AG09309 (cell line): ENCODE measurements around the gene TCF4.

Experiments
- DNase-seq: peaks from one replicate; pipeline ENCODE4 v3.0.0-alpha.2; 2010; ENCODE audit warnings: low read depth
- H3K4me3 ChIP-seq: 2 replicates; pipeline ENCODE4 v1.5.1; 2011; ENCODE audit warnings: mild to moderate bottlenecking, low read depth, low read length, moderate library complexity; ENCODE audit not compliant: control insufficient read depth
- TF ChIP-seq, protein P1 (sequence below): IDR thresholded peaks from 2 replicates; pipeline ENCODE4 v1.5.1; 2011; ENCODE audit warnings: mild to moderate bottlenecking, low read depth, low read length, inconsistent platforms; ENCODE audit not compliant: insufficient read depth, control insufficient read depth; ENCODE audit errors: missing control alignments

The TCF4 gene

DNA sequence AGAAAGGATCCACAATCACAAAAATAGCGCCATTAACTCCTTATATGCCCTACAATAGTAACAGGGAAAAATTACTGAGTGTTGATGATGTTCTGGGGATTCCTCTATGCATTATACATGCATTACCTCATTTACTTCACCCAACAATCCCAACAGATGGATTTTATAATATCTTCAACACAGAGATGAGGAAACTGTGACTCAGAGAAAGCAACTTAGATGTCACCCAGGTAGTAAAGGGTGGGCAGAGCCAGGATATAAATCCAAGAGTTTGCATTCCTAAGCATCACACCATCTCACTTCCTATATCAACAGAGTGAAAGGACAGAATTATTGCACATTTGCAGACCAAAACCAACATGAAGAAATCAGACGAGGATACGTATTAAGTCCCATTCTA is 144.2 kb downstream of the TCF4 start:
- TF ChIP-seq, protein P1, sequence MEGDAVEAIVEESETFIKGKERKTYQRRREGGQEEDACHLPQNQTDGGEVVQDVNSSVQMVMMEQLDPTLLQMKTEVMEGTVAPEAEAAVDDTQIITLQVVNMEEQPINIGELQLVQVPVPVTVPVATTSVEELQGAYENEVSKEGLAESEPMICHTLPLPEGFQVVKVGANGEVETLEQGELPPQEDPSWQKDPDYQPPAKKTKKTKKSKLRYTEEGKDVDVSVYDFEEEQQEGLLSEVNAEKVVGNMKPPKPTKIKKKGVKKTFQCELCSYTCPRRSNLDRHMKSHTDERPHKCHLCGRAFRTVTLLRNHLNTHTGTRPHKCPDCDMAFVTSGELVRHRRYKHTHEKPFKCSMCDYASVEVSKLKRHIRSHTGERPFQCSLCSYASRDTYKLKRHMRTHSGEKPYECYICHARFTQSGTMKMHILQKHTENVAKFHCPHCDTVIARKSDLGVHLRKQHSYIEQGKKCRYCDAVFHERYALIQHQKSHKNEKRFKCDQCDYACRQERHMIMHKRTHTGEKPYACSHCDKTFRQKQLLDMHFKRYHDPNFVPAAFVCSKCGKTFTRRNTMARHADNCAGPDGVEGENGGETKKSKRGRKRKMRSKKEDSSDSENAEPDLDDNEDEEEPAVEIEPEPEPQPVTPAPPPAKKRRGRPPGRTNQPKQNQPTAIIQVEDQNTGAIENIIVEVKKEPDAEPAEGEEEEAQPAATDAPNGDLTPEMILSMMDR: no peak
- H3K4me3 ChIP-seq: no peak overlapping the region
- no peak for DNase-seq

DNA sequence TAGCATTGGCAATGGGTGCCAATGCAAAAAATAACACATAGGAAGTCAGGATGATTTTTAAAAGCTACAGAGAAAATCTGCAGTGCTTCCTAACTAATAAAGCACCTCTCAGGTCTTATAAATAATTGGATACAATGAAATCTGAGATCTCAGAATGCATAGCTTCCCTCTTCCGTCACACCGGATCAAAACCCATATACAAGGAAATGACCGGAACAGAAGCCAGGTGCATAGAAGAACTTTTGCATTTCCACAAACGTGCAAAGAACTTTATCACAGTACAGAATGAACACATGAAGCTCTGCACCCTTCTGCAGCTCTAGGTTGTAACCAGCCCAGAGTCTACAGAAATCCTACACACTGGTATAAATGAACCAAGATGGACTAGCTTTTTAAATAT is 145.4 kb downstream of the TCF4 start:
- H3K4me3 ChIP-seq: no peak overlapping the region
- DNase-seq: no peak
- TF ChIP-seq, protein P1: no peak

DNA sequence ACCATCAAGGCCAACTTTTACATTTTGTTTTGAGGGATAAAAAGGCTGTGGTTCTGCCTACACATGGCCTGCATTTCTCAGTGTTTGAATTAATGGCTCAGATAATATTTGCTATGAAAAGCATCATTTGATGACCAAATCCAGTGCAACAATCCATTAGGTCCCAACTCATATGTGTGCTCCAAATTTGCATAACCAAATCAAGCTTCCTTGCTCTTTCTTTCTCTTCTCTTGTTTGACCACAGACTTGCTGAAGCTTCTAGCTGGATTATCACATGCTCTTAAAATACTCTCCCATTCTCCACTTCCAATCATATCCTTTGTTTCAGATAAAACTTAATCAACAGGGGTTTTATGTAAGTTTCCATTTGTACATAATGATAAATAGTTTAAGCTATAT is 147.0 kb downstream of the TCF4 start:
- TF ChIP-seq, protein P1: no peak
- H3K4me3 ChIP-seq: no peak overlapping the region
- DNase-seq: no peak

DNA sequence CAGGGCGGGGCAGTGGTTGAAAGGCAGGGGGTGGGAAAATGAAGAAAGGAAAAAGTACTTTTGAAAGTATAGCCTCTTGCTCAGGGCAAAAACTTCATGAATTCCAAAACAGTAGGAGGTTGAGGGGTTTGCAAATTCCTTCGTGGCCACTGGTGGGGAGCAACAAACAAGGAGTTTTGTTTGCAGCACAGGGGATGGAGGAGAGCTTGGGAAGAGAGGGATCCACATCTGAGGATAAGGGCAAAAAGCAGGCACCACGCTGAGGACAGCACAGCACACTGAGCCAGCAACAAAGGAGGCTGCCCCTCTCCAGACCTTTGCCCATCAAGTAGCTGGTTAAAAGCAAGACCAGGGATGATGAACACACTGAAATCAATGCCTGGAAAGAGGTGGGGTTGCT is 148.9 kb downstream of the TCF4 start:
- DNase-seq: no peak
- TF ChIP-seq, protein P1: no peak
- no peak overlapping the region for H3K4me3 ChIP-seq

DNA sequence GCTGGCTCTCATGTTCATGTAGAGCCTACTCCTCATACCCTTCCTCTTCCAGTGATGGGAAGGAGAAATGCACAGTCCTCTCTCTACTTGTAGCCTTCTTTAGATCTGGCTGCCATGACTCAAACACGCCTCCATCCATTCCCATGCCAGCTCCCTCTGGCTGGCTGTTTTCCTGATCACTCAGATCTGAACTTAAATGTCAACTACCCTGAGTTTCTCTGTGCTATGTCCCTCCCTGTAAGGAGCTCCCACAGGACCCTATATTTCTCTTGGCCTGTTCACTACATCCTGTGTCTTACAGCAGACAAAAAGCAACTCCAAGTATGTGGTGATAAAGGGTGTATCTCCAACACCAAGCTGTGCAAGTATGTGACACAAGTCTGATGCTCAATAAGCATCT is 152.4 kb downstream of the TCF4 start:
- TF ChIP-seq, protein P1: no peak
- H3K4me3 ChIP-seq: no peak overlapping the region
- no peak for DNase-seq

DNA sequence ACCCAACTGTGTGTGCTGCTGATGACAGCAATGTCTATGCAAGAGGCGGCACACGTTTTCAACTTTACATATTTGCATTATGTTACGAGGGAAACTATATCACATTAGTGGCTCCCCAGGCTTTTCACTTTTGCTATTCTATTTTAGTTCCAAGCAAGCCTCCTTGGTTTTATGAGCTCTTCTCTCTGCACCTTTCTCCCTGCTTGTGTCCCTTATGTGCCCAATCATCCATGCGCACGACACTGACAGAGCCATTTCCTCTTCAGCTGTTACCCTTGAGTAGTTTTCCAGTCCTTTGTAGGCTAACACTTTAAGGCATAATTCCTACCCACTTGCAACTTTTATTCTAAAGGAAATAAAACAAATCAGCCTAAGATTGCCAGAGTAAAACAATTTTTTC is 154.3 kb downstream of the TCF4 start:
- TF ChIP-seq, protein P1: no peak
- H3K4me3 ChIP-seq: no peak overlapping the region

DNA sequence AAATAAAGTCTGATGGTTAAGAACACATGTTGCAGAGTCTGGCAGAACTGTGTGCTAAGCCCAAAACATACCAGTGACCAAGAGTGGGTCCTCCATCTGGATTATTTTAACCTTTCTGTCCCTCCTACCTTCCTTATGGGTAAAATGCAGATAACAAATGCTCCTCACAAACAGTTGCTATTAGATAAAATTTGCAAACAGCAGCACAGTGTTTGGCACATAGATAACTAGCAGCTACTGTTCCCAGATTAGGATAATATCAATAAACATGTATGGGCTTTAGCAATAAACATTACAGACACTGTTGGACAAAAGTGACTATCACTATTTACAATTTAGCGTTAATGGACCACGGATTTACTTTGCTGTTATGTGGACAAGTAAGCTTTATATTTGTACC is 154.9 kb downstream of the TCF4 start:
- no peak overlapping the region for H3K4me3 ChIP-seq
- TF ChIP-seq, protein P1: no peak

More for the DNA sequence above, 154.3 kb downstream of the TCF4 start:
- DNase-seq: no peak

More for the DNA sequence above, 154.9 kb downstream of the TCF4 start:
- no peak for DNase-seq
